ENCODE data around the gene CUL1.

The CUL1 gene

GRCh38 chr7:148719753-148720152 lies 21.1 kb downstream of the CUL1 start:
- no peak for DNase-seq

- DNase-seq: no peak
Measured at GRCh38 chr7:148720472-148720871, 21.8 kb downstream of the CUL1 start.

DNA sequence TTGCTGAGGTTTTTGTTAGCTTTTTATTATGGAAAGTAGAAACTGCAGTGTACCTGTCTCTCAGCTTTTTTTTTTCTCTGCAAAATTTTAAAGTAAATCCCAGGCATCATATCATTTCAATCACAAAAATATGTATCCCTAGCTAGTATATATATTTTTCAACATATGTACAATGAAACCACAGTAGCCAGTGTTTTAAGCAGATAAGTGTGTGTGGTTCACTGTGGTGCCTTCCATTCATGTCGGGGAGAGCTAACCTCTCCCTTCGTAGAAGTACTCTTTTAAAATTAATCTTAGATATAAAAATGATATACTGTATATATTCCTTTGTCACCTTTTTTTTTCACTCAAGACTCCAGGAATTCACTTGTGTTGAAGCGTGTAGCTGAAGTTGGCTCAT lies 22.7 kb downstream of the CUL1 start:
- DNase-seq: no peak

GRCh38 chr7:148722340-148723165 lies 23.9 kb downstream of the CUL1 start:
- DNase-seq: peak in 3 of 6 experiments; percentile 25 to 36 (median 29)

- no peak for DNase-seq
Measured at GRCh38 chr7:148723166-148723559, 24.5 kb downstream of the CUL1 start.

- no peak for DNase-seq
Measured at GRCh38 chr7:148723846-148724245, 25.1 kb downstream of the CUL1 start.

GRCh38 chr7:148726385-148726784 lies 27.7 kb downstream of the CUL1 start:
- DNase-seq: no peak

DNA sequence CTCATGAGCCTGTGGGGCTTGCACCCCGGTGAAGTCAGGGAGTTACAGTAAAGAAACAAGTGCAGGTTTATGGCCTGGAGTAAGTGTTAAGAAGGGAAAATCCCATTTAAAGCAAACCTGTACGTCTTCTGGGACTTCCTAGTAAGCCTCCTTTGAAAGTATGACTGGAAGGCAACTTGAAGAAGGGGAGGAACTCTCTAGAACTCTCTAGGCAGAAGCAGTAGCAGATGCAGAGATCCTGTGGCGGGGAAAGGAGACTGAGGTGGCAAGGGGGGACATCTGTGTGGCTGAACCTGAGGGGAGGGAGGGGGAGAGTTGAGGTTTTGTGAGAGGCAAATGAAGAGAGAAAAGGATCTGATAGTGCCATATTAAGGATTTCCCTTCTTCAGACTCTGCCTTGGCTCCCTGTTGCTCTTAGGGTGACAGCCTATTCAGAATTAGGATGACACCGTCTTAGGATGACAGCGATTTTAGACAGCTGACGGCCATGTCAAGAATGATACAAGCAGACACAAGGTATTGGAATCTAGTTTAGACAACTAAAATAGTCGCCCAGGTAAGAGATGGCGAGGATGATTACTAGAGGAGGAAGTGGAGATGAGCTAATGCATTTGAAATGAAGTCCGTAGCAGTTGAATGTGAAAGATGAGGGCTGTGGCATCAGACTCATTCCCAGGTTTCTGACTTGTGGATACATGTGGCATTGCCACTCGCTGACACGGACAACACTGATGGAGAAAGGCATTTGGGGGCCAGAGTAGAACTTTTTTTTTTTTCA lies 29.0 kb downstream of the CUL1 start:
- no peak for DNase-seq

DNA sequence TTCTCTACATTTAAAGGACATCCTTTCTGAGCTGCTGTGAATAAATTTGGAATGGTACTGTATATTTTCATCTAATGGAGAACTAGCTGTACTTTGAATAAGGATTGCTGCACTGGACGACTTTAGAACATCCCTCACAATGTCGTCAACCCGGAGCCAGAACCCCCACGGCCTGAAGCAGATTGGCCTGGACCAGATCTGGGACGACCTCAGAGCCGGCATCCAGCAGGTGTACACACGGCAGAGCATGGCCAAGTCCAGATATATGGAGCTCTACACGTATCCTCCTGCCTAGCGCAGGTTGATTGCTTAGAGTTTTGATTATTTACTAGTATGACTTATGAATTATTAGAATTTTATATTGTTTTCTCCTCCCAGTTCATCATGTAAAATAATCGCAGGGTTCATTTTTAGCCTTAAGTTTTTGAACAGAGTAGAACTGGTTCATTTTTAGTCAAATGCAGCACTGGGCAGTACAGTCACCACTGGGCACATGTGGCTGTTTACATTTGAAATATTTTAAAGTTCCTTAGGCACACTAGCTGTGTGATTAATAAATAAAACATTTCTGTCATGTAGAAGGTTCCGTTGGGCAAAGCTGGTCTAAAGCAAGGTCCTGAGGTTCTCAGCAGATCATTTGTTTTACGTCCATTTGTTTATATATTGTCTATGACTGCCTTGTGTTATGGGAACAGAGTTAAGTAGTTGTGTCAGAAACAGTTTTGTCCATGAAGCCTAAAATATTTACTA lies 31.5 kb downstream of the CUL1 start:
- no peak for DNase-seq

DNA sequence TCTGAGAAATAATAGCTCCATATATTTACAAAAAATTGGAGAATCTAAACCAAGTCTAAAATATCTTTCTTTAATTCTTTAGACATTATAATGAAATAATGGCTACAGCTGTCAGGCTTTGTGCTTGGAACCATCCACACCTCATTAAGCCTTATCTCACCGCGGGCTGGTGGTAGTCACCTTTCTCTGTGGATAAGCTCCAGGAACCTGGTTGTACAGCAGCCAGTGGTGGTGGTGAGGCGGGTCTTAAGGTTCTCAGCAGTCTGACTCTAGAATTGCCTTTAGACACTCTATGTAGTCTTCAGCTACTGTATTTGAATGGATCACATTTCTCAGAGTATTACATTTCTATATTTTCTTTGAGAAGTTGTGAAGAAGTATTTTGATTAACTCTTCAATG lies 34.2 kb downstream of the CUL1 start:
- no peak for DNase-seq

DNA sequence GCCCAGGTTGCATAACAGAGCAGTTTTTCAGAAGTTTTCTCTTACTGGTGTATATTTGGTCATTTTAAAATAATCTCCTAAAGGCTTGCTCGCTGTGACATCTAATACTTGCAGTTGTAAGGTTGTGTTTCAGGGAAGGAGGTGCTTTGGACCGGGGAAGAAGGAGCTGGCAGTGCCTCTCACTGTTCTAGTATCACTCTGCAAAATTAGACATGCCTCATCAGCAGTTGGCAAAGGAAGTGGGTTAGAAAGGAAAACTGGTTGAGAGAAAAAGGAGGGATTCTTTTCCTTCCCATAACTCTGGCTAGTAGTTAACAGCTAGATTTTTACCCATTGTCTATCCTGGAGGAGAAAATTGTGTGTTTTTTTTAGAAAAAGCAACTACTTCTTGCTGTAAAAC lies 34.8 kb downstream of the CUL1 start:
- DNase-seq: no peak

GRCh38 chr7:148735141-148735540 lies 36.4 kb downstream of the CUL1 start:
- no peak for DNase-seq

GRCh38 chr7:148735967-148736366 lies 37.3 kb downstream of the CUL1 start:
- DNase-seq: no peak

DNA sequence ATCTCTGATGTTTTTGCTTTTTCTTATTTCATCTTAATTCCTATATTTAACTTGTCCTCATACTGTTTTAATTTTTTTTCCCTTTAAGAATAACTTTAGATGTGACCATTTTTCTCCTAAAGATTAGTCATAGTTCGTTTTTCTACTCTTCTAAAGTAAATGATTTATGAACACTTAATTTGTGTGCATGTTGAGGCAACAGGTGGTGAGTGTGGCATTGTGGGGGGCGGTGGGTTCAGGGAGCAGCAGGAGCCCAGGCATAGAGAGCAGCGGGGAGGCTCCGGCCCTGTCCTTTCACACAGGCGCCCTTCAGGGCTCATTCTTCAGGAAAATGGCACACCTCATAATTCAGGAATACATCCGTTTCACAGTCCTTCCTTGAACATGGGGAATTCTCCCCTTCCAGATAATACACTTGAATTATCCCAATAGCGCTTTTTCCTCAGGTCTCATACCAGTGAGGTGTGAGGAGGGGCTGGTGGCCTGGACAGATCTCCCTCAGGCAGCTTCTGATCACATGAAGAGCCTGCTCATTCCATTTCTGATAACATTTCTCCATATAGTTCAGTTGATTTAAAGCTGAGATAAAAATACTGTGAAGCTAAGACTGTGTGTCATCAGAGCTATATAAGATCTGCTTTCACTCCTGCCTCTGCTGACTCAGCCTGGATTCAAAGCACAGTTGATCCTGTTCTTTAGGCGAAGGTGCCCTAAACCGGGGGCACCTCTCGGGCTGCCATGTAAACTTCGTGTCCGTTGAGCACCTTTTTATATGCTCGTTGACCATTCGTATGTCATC lies 40.2 kb downstream of the CUL1 start:
- no peak for DNase-seq

DNA sequence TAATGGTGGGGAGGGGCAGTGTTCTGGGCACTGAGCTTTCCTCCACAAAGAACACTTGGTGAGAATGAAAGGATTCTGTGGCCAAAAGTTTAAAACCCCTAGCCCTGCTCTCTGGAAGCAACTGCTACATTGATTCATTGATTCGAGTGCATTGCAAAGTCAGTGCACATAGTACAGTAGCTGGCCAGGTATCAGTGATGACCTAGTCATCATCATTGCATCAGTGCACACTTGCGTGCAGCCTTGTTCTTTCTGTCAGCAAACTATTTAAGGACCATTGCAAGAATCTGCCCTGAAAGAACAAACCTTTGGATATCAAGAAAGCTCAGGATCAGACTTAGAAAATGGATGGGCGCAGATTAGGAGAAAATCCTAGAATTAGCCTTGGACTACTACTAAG lies 47.4 kb downstream of the CUL1 start:
- DNase-seq: no peak

- DNase-seq: no peak
Measured at GRCh38 chr7:148747274-148747673, 48.6 kb downstream of the CUL1 start.

GRCh38 chr7:148750442-148751355 lies 52.0 kb downstream of the CUL1 start:
- DNase-seq: no peak

GRCh38 chr7:148753224-148753623 lies 54.5 kb downstream of the CUL1 start:
- DNase-seq: no peak

GRCh38 chr7:148754912-148755311 lies 56.2 kb downstream of the CUL1 start:
- no peak for DNase-seq

- no peak for DNase-seq
Measured at GRCh38 chr7:148761499-148762278, 63.0 kb downstream of the CUL1 start.

DNA sequence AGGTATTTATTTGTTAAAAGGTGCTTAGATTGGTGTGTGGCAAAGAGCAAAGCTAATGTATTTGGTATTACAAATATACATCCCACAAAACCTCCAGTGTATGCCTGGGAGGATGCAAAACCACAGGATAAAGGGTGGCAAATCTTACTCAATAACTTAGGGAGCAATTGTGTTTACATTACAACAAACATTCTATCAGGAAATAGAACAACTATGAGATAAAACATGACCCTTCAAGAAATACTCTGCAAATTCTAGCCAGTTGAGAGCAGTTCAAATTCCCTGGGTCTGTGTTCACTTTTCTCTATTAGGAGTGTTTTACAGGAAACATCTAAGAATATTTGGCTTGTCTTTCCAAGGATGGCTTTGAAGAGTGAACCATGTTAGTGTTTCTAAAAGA lies 64.9 kb downstream of the CUL1 start:
- DNase-seq: no peak

Data from stimulated activated naive CD4-positive, alpha-beta T cell (primary cell).